Retinal pigment epithelial cell (primary cell): ENCODE results near the gene PMEPA1.
"Not testable (repeated sequence)": the region's sequence is repeated elsewhere in the genome, so short reads cannot be mapped to it uniquely, and the experiment has no call there.

Experiments
- DNase-seq: peaks from one replicate; pipeline ENCODE4 v3.0.0-alpha.2; 2010; ENCODE audit warnings: low read depth
- H3K4me3 ChIP-seq: 2 replicates; pipeline ENCODE4 v1.5.1; 2011; ENCODE audit warnings: mild to moderate bottlenecking, low read length, control low read depth, moderate library complexity
- CTCF ChIP-seq: conservative IDR thresholded peaks from 2 replicates; pipeline ENCODE4 v1.5.1; 2011; ENCODE audit warnings: low read depth, low read length, control low read depth, inconsistent platforms

PMEPA1 gene

GRCh38 chr20:57638173-57638894 lies 71.5 kb downstream of the PMEPA1 start:
- TF ChIP-seq CTCF, result no peak
- no peak overlapping the region for H3K4me3 ChIP-seq
- no peak for DNase-seq

DNA sequence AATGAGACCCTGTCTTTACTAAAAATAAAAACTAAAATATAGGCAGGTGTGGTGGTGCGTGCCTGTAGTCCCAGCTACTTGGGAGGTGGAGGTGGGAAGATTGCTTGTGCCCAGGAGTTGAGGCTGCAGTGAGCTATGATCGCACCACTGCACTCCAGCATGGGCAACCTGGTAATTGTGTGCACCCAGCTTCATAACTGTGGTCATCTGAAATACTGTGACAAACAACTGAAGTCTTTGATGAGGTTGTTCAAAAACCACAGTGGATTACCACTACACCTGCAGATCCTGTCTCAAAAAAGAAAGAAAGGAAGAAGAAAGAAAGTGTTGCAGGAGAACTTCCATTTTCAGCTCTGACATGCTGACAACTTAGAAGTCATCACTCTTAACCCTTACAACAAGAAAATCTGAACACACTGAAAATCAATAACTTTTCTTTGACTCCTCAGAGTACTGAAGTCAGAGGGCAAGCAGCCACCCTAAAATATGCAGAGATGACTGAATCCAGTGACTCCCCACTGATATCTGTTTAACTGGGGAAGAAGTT lies 75.8 kb downstream of the PMEPA1 start:
- no peak overlapping the region for H3K4me3 ChIP-seq
- TF ChIP-seq CTCF, result no peak
- no peak for DNase-seq

- DNase-seq, result no peak
- TF ChIP-seq CTCF, result no peak
- no peak overlapping the region for H3K4me3 ChIP-seq
These were observed 77.5 kb downstream of the PMEPA1 start for GRCh38 chr20:57632286-57632685.

- DNase-seq, result no peak
- no peak overlapping the region for H3K4me3 ChIP-seq
These were observed 79.8 kb downstream of the PMEPA1 start for GRCh38 chr20:57630061-57630460.

DNA sequence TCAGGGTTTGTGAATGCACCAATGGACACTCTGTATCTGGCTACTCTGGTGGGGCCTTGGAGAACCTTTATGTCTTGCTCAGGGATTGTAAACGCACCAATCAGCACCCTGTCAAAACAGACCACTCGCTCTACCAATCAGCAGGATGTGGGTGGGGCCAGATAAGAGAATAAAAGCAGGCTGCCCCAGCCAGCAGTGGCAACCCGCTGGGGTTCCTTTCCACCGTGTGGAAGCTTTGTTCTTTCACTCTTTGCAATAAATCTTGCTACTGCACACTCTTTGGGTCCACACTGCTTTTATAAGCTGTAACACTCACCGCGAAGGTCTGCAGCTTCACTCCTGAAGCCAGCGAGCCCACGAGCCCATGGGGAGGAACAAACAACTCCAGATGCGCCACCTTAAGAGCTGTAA lies 80.3 kb downstream of the PMEPA1 start:
- not testable (repeated sequence) for H3K4me3 ChIP-seq, DNase-seq

More at GRCh38 chr20:57630061-57630460, 79.8 kb downstream of the PMEPA1 start:
- no peak for TF ChIP-seq CTCF

DNA sequence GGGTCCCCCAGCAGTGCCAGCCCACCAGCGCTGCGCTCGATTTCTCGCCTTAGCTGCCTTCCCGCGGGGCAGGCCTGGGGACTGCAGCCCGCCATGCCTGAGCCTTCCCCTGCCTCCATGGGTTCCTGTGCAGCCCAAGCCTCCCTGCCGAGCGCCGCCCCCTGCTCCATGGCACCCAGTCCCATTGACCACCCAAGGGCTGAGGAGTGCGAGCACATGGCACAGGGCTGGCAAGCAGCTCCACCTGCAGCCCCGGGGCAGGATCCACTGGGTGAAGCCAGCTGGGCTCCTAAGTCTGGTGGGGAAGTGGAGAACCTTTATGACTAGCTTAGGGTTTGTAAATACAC lies 80.9 kb downstream of the PMEPA1 start:
- H3K4me3 ChIP-seq, result not testable (repeated sequence)

DNA sequence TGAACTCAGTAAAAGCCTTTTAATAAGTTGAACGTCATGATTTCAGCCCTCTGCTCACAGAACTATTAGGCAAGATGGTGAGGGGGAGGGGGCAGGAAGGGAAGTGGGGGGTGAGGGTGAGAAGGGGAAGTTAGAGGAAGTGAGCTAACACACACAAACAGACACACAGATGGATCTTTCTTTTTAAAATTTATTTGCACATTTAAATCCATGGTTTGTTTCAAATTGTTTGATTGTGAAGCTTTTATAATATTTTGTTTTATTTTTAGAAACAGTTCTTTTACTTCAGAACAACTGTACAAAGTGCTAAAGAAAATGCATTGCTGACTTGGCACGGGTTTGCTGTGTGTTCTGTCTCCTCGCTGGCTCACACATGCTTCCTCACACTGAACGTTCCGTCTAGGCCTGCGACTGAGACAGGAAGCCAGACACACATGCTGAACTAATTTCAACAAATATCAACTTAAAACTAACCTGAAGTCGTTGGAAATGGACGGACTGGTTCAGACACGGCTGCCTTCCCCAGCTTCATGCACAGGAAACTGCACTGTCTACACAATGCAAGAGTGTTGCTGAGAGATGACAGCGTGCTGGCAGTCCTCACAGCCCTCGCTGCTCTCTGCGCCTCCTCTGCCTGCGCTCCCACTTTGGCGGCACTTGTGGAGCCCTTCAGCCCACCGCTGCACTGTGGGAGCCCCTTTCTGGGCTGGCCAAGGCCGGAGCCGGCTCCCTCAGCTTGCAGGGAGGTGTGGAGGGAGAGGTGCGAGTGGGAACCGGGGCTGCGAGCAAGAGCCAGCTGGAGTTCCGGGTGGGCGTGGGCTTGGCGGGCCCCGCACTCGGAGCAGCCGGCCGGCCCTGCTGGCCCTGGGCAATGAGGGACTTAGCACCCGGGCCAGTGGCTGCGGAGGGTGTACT lies 81.5 kb downstream of the PMEPA1 start:
- H3K4me3 ChIP-seq, result no peak overlapping the region
- TF ChIP-seq CTCF, result no peak
- no peak for DNase-seq

More for the DNA sequence above, 80.9 kb downstream of the PMEPA1 start:
- not testable (repeated sequence) for DNase-seq

- no peak overlapping the region for H3K4me3 ChIP-seq
- no peak for DNase-seq
- TF ChIP-seq CTCF, result no peak
These were observed 82.5 kb downstream of the PMEPA1 start for GRCh38 chr20:57627339-57627738.
